Astrocyte of the spinal cord (primary cell): ENCODE results near the gene VWA5B1.

ENCODE experiments used
- DNase-seq: peaks from one replicate; pipeline ENCODE4 v3.0.0; 2011; ENCODE audit warnings: low read depth, low spot score
- H3K4me3 ChIP-seq: 2 replicates; pipeline ENCODE4 v1.5.1; 2011; ENCODE audit warnings: low read depth, mild to moderate bottlenecking, low read length, moderate library complexity
- in situ Hi-C: cut with HindIII; loops from 2 replicates; pipeline ENCODE4 v1.10.0; 2017; ENCODE audit warnings: low sequenced_read_pairs
- TF ChIP-seq, protein P1 (sequence below): IDR thresholded peaks from 2 replicates; pipeline ENCODE4 v1.5.1; 2012; ENCODE audit warnings: low read depth, mild to moderate bottlenecking, low read length, inconsistent platforms

Gene VWA5B1

DNA sequence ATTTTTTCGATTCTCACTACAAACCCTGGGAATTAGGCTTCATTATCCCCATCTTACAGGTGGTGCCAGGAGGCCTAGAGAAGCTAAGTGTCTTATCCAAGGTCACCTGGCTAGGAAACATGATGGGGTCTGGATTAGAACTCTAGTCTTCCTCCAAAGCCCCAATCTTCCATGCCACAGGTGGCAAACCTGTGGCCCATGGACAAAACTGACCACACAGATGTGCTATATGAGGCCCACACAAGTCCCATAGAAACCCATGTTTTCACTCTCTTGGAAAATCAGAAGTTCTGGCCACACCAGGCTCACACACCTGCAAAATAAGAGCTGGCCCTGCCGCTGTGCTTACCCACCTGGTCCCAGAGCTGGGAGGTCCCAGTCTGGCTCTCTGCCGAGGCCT lies 21.6 kb downstream of the VWA5B1 start:
- in situ Hi-C loops: no loop called here
- H3K4me3 ChIP-seq: no peak overlapping the region
- no peak for DNase-seq
- TF ChIP-seq, protein P1, sequence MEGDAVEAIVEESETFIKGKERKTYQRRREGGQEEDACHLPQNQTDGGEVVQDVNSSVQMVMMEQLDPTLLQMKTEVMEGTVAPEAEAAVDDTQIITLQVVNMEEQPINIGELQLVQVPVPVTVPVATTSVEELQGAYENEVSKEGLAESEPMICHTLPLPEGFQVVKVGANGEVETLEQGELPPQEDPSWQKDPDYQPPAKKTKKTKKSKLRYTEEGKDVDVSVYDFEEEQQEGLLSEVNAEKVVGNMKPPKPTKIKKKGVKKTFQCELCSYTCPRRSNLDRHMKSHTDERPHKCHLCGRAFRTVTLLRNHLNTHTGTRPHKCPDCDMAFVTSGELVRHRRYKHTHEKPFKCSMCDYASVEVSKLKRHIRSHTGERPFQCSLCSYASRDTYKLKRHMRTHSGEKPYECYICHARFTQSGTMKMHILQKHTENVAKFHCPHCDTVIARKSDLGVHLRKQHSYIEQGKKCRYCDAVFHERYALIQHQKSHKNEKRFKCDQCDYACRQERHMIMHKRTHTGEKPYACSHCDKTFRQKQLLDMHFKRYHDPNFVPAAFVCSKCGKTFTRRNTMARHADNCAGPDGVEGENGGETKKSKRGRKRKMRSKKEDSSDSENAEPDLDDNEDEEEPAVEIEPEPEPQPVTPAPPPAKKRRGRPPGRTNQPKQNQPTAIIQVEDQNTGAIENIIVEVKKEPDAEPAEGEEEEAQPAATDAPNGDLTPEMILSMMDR: no peak

DNA sequence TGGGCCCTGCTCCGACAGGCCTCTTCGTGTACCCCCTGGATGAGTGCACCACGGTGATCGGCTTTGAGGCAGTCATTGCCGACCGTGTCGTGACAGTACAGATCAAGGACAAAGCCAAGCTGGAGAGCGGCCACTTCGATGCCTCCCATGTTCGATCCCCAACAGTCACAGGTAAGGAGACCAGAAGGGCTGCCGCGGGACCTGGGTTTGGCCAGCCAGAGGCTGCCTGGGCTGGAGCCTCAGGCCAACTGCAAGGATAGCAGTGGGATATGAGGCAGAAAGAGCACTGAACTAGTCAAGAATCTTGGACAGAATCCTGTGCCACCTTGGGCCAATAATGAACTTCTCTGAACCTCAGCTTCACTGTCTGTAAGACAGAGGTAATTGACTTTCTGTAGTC lies 22.1 kb downstream of the VWA5B1 start:
- no peak for DNase-seq
- H3K4me3 ChIP-seq: no peak overlapping the region
- TF ChIP-seq, protein P1: no peak
- in situ Hi-C loops: no loop called here

DNA sequence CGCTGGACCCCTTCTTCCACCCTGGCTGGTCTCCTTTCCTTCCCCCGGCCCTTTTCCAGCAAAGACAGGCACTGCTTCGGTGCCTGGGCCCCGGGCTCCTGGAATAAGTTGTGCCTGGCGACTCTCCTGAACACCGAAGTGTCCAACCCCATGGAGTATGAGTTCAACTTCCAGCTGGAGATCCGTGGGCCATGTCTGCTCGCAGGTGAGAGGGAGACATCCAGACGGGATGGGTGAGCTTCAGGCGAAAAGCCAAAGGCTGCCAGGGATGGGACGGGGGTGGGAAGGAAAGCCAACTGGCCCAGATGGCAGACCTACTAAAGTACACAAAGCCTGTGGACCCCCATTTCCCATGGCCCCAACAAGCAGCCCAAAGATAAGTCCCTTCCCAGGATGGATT lies 26.8 kb downstream of the VWA5B1 start:
- in situ Hi-C loops: no loop called here
- no peak for DNase-seq
- H3K4me3 ChIP-seq: no peak overlapping the region
- TF ChIP-seq, protein P1: no peak

DNA sequence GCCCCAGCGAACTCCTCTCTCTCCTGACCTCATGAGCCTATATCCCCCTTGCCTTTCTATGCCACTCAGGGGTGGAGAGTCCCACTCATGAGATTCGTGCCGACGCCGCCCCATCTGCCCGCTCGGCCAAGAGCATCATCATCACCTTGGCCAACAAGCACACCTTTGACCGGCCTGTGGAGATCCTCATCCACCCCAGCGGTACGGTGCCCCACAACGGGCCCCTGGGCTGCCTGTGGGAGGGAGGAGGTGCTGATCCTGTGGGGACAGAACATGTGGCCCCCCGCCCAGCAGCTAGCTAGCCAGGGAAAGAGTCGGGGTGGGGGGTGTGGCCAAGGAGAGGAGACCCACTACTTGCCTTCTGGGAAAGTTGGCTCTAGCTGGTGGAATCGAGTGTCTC lies 27.8 kb downstream of the VWA5B1 start:
- H3K4me3 ChIP-seq: no peak overlapping the region
- in situ Hi-C loops: no loop called here
- TF ChIP-seq, protein P1: no peak
- no peak for DNase-seq

DNA sequence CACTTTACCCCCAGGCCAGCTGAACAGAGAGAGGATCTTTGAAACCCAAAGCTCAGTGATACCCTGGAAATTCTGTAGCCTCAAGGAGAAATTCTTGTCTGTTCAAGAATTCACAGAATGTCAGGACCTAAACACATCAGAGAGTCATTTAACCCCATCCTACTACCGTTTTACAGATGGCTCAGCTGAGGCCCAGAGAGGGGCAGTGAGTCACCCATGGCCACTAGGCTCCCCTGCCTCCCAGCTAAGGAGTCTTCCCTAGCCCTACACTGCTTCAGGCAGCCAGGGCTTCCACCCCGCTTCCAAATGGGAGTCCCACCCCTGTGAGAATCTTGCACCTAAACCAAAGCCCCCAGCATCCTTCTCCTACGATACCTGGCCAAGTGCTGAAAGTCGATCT lies 28.3 kb downstream of the VWA5B1 start:
- no peak overlapping the region for H3K4me3 ChIP-seq
- DNase-seq: no peak
- in situ Hi-C loops: no loop called here
- TF ChIP-seq, protein P1: no peak

DNA sequence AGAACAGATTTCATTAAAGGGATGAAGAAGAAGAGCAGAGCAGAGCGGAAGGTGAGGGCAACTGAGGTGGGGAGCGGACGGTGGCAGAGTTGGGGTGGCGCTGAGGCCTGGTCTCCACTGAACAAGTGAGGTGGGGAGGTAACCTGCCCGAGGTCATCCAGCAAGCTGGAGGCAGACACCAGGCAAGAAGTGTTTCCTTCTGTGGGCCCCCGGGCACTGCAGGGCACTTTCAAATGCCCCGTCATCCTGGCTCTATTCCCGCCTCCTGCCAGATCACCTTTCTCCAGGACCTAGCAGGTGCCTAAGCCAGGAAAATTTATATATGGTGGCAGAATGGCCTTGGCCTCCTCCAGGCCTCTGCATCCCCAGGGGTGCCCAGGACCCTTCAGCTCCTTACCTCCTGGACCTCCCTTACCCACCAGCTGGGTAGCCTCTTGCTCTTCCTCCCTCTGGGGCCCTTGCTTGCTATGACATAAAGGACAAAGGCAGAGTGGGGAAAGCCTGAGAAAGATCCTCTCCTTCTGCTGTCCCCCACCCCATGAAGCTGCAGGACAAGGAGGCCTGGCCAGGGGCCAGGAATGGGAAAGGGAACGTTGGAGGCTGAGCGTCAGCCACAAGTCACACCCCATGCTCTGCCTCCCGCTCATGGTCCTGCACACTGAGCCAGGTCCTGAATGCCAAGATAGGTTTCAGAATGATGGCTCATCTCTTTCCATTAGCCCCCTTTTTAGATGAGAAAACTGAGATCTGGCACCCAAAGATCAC lies 29.0 kb downstream of the VWA5B1 start:
- DNase-seq: no peak
- no peak overlapping the region for H3K4me3 ChIP-seq
- in situ Hi-C loops: no loop called here
- TF ChIP-seq, protein P1: no peak

DNA sequence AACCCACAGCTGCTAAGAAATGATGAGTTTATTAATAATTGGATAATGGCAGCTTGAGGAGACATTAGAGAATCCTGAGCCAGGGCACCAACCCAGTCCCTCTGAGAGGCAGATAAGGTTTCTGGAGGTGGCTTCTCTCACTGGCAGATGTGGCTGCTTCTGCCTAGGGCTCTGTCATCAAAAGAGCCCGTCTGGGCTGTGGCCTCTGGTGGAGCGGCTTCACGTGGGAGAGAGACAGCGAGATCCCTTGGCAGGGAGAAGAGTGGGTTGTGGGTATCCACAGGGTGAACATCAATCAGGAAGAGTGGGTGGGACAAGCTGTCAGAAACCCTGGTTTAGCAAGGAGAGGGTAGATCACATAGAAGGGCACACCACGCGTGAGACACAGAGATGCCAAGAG lies 30.0 kb downstream of the VWA5B1 start:
- H3K4me3 ChIP-seq: no peak overlapping the region
- DNase-seq: no peak
- in situ Hi-C loops: no loop called here
- TF ChIP-seq, protein P1: no peak
